ENCODE data around the gene NFATC4.
"Not testable (repeated sequence)": the region's sequence is repeated elsewhere in the genome, so short reads cannot be mapped to it uniquely, and the experiment has no call there.

Gene NFATC4

GRCh38 chr14:24370748-24371147 is 2.8 kb downstream of the NFATC4 start:
- no peak overlapping the region; the same call in 1 of the 2 replicates for H3K4me3 ChIP-seq (ENCODE audit: control insufficient read depth, low read depth, low read length)
- TF ChIP-seq, protein P1, sequence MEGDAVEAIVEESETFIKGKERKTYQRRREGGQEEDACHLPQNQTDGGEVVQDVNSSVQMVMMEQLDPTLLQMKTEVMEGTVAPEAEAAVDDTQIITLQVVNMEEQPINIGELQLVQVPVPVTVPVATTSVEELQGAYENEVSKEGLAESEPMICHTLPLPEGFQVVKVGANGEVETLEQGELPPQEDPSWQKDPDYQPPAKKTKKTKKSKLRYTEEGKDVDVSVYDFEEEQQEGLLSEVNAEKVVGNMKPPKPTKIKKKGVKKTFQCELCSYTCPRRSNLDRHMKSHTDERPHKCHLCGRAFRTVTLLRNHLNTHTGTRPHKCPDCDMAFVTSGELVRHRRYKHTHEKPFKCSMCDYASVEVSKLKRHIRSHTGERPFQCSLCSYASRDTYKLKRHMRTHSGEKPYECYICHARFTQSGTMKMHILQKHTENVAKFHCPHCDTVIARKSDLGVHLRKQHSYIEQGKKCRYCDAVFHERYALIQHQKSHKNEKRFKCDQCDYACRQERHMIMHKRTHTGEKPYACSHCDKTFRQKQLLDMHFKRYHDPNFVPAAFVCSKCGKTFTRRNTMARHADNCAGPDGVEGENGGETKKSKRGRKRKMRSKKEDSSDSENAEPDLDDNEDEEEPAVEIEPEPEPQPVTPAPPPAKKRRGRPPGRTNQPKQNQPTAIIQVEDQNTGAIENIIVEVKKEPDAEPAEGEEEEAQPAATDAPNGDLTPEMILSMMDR (IDR thresholded peaks at IDR 0.05; ENCODE audit: control insufficient read depth, insufficient read depth, low read depth, low read length, missing control alignments): no peak

DNA sequence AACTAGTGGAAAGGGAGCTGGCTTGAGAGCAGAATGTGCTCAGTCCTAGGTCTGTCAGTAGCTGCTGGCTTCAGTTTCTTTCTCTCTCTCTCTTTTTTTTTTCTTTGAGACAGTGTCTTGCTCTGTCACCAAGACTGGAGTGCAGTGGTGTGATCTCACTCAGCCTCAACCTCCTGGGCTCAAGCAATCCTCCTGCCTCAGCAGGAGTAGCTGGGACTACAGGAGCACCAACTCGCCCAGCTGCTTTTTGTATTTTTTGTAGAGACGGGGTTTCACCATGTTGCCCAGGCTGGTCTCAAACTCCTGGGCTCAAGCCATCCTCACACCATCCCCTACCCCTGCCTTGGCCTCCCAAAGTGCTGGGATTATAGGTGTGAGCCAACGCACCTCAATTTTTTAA is 3.6 kb downstream of the NFATC4 start:
- DNase-seq (ENCODE audit: low read depth); H3K4me3 ChIP-seq (ENCODE audit: control insufficient read depth, low read depth, low read length): not testable (repeated sequence)

More at GRCh38 chr14:24370748-24371147, 2.8 kb downstream of the NFATC4 start:
- no peak for DNase-seq (ENCODE audit: low read depth)

- TF ChIP-seq, protein P1 (IDR thresholded peaks at IDR 0.05; ENCODE audit: control insufficient read depth, insufficient read depth, low read depth, low read length, missing control alignments): no peak
Observed at GRCh38 chr14:24372701-24373416, 4.9 kb downstream of the NFATC4 start.

GRCh38 chr14:24376448-24377070 is 8.6 kb downstream of the NFATC4 start:
- DNase-seq (ENCODE audit: low read depth): no peak
- TF ChIP-seq, protein P1 (IDR thresholded peaks at IDR 0.05; ENCODE audit: control insufficient read depth, insufficient read depth, low read depth, low read length, missing control alignments): no peak
- no peak overlapping the region for H3K4me3 ChIP-seq (ENCODE audit: control insufficient read depth, low read depth, low read length)

More at GRCh38 chr14:24372701-24373416, 4.9 kb downstream of the NFATC4 start:
- no peak for DNase-seq (ENCODE audit: low read depth)
- no peak overlapping the region for H3K4me3 ChIP-seq (ENCODE audit: control insufficient read depth, low read depth, low read length)

GRCh38 chr14:24377126-24377525 is 9.1 kb downstream of the NFATC4 start:
- DNase-seq (ENCODE audit: low read depth): no peak
- H3K4me3 ChIP-seq (ENCODE audit: control insufficient read depth, low read depth, low read length): no peak overlapping the region
- TF ChIP-seq, protein P1 (IDR thresholded peaks at IDR 0.05; ENCODE audit: control insufficient read depth, insufficient read depth, low read depth, low read length, missing control alignments): no peak

- TF ChIP-seq, protein P1 (IDR thresholded peaks at IDR 0.05; ENCODE audit: control insufficient read depth, insufficient read depth, low read depth, low read length, missing control alignments): no peak
- no peak overlapping the region for H3K4me3 ChIP-seq (ENCODE audit: control insufficient read depth, low read depth, low read length)
- no peak for DNase-seq (ENCODE audit: low read depth)
Observed at GRCh38 chr14:24377657-24378056, 9.7 kb downstream of the NFATC4 start.

GRCh38 chr14:24378327-24378726 is 10.3 kb downstream of the NFATC4 start:
- TF ChIP-seq, protein P1 (IDR thresholded peaks at IDR 0.05; ENCODE audit: control insufficient read depth, insufficient read depth, low read depth, low read length, missing control alignments): no peak
- DNase-seq (ENCODE audit: low read depth): no peak
- no peak overlapping the region for H3K4me3 ChIP-seq (ENCODE audit: control insufficient read depth, low read depth, low read length)

All from AG09309 (cell line).